T-helper 1 cell treated with Interleukin-12 subunit alpha and Interleukin-12 subunit beta and Interleukin-4 antibody, amounts not matched to agents 30 μg/mL and 1 μg/mL, for 36 hours (primary cell): Measurements from ENCODE around the gene CCDC187.

Source experiments
- H3K27ac Mint-ChIP-seq: one replicate; pipeline ENCODE4 v1.8.0; 2021; ENCODE audit warnings: mild to moderate bottlenecking, mixed read lengths
- H3K27me3 Mint-ChIP-seq: one replicate; pipeline ENCODE4 v1.8.0; 2021; ENCODE audit warnings: low read depth, mixed read lengths
- H3K36me3 Mint-ChIP-seq: one replicate; pipeline ENCODE4 v1.8.0; 2021; ENCODE audit warnings: low read depth, mixed read lengths
- H3K4me1 Mint-ChIP-seq: one replicate; pipeline ENCODE4 v1.8.0; 2021; ENCODE audit warnings: low read depth, mixed read lengths
- H3K4me3 Mint-ChIP-seq: one replicate; pipeline ENCODE4 v1.8.0; 2021; ENCODE audit warnings: mild to moderate bottlenecking, moderate library complexity, mixed read lengths
- H3K9me3 Mint-ChIP-seq: one replicate; pipeline ENCODE4 v1.8.0; 2021; ENCODE audit warnings: mixed read lengths

CCDC187 gene

GRCh38 chr9:136306211-136307208 is 2.6 kb upstream of the CCDC187 start:
- no peak overlapping the region for H3K4me3 Mint-ChIP-seq
- H3K27ac Mint-ChIP-seq: no peak overlapping the region
- H3K27me3 Mint-ChIP-seq: peaks cover 3% of the 10 kb centered on the region
- no peaks in the 10 kb centered on the region for H3K36me3 Mint-ChIP-seq
- no peaks in the 10 kb centered on the region for H3K4me1 Mint-ChIP-seq
- H3K9me3 Mint-ChIP-seq: no peaks in the 10 kb centered on the region

- no peaks in the 10 kb centered on the region for H3K36me3 Mint-ChIP-seq
- peaks cover 3% of the 10 kb centered on the region for H3K27me3 Mint-ChIP-seq
Measured at GRCh38 chr9:136305804-136306203, 1.9 kb upstream of the CCDC187 start.

GRCh38 chr9:136304981-136305380 is 1.1 kb upstream of the CCDC187 start:
- H3K4me3 Mint-ChIP-seq: no peak overlapping the region
- peaks cover 3% of the 10 kb centered on the region for H3K27me3 Mint-ChIP-seq
- no peaks in the 10 kb centered on the region for H3K9me3 Mint-ChIP-seq
- H3K36me3 Mint-ChIP-seq: no peaks in the 10 kb centered on the region
- no peak overlapping the region for H3K27ac Mint-ChIP-seq
- H3K4me1 Mint-ChIP-seq: no peaks in the 10 kb centered on the region

More at GRCh38 chr9:136305804-136306203, 1.9 kb upstream of the CCDC187 start:
- H3K4me3 Mint-ChIP-seq: no peak overlapping the region
- no peaks in the 10 kb centered on the region for H3K9me3 Mint-ChIP-seq
- no peaks in the 10 kb centered on the region for H3K4me1 Mint-ChIP-seq
- H3K27ac Mint-ChIP-seq: no peak overlapping the region

- H3K4me1 Mint-ChIP-seq: no peaks in the 10 kb centered on the region
- H3K36me3 Mint-ChIP-seq: no peaks in the 10 kb centered on the region
- H3K4me3 Mint-ChIP-seq: no peak overlapping the region
- H3K27ac Mint-ChIP-seq: no peak overlapping the region
- peaks cover 3% of the 10 kb centered on the region for H3K27me3 Mint-ChIP-seq
- no peaks in the 10 kb centered on the region for H3K9me3 Mint-ChIP-seq
Measured at GRCh38 chr9:136304456-136304855, 562 bp upstream of the CCDC187 start.

- Mint-ChIP-seq H3K27ac (no peak overlapping the region), H3K4me1 (no peaks in the 10 kb centered on the region), H3K9me3 (no peaks in the 10 kb centered on the region), H3K4me3 (no peak overlapping the region), H3K27me3 (peaks cover 3% of the 10 kb centered on the region), H3K36me3 (no peaks in the 10 kb centered on the region)
Measured at GRCh38 chr9:136303066-136303824, 649 bp downstream of the CCDC187 start.

GRCh38 chr9:136302527-136302926 is 1.4 kb downstream of the CCDC187 start:
- no peaks in the 10 kb centered on the region for H3K4me1 Mint-ChIP-seq
- no peak overlapping the region for H3K27ac Mint-ChIP-seq
- no peaks in the 10 kb centered on the region for H3K9me3 Mint-ChIP-seq
- peaks cover 3% of the 10 kb centered on the region for H3K27me3 Mint-ChIP-seq
- H3K4me3 Mint-ChIP-seq: no peak overlapping the region
- no peaks in the 10 kb centered on the region for H3K36me3 Mint-ChIP-seq

- Mint-ChIP-seq H3K4me3 (no peak overlapping the region), H3K4me1 (no peaks in the 10 kb centered on the region), H3K27me3 (no peaks in the 10 kb centered on the region), H3K9me3 (no peaks in the 10 kb centered on the region), H3K36me3 (no peaks in the 10 kb centered on the region), H3K27ac (no peak overlapping the region)
Measured at GRCh38 chr9:136300866-136301265, 3.0 kb downstream of the CCDC187 start.

GRCh38 chr9:136300016-136300545 is 3.8 kb downstream of the CCDC187 start:
- Mint-ChIP-seq H3K27me3 (no peaks in the 10 kb centered on the region), H3K27ac (no peak overlapping the region), H3K4me3 (no peak overlapping the region), H3K9me3 (no peaks in the 10 kb centered on the region), H3K36me3 (no peaks in the 10 kb centered on the region), H3K4me1 (no peaks in the 10 kb centered on the region)

GRCh38 chr9:136299541-136299940 is 4.4 kb downstream of the CCDC187 start:
- no peaks in the 10 kb centered on the region for H3K9me3 Mint-ChIP-seq
- no peaks in the 10 kb centered on the region for H3K4me1 Mint-ChIP-seq
- no peaks in the 10 kb centered on the region for H3K36me3 Mint-ChIP-seq

GRCh38 chr9:136299116-136299515 is 4.8 kb downstream of the CCDC187 start:
- no peak overlapping the region for H3K27ac Mint-ChIP-seq
- no peaks in the 10 kb centered on the region for H3K4me1 Mint-ChIP-seq

More at GRCh38 chr9:136299541-136299940, 4.4 kb downstream of the CCDC187 start:
- Mint-ChIP-seq H3K4me3 (no peak overlapping the region), H3K27ac (no peak overlapping the region), H3K27me3 (no peaks in the 10 kb centered on the region)

GRCh38 chr9:136297766-136298735 is 5.8 kb downstream of the CCDC187 start:
- H3K27me3 Mint-ChIP-seq: no peaks in the 10 kb centered on the region
- H3K27ac Mint-ChIP-seq: no peak overlapping the region
- no peaks in the 10 kb centered on the region for H3K9me3 Mint-ChIP-seq
- no peaks in the 10 kb centered on the region for H3K36me3 Mint-ChIP-seq
- H3K4me1 Mint-ChIP-seq: no peaks in the 10 kb centered on the region
- no peak overlapping the region for H3K4me3 Mint-ChIP-seq

More at GRCh38 chr9:136299116-136299515, 4.8 kb downstream of the CCDC187 start:
- no peaks in the 10 kb centered on the region for H3K9me3 Mint-ChIP-seq
- H3K4me3 Mint-ChIP-seq: no peak overlapping the region
- H3K27me3 Mint-ChIP-seq: no peaks in the 10 kb centered on the region
- H3K36me3 Mint-ChIP-seq: no peaks in the 10 kb centered on the region

- Mint-ChIP-seq H3K4me1 (no peaks in the 10 kb centered on the region), H3K4me3 (no peak overlapping the region), H3K9me3 (no peaks in the 10 kb centered on the region), H3K36me3 (no peaks in the 10 kb centered on the region), H3K27ac (no peak overlapping the region), H3K27me3 (no peaks in the 10 kb centered on the region)
Measured at GRCh38 chr9:136297016-136297691, 6.7 kb downstream of the CCDC187 start.

- H3K9me3 Mint-ChIP-seq: no peaks in the 10 kb centered on the region
- no peaks in the 10 kb centered on the region for H3K27me3 Mint-ChIP-seq
- H3K4me3 Mint-ChIP-seq: no peak overlapping the region
- H3K4me1 Mint-ChIP-seq: no peaks in the 10 kb centered on the region
- no peaks in the 10 kb centered on the region for H3K36me3 Mint-ChIP-seq
- no peak overlapping the region for H3K27ac Mint-ChIP-seq
Measured at GRCh38 chr9:136296434-136297015, 7.4 kb downstream of the CCDC187 start.
